LNCAP (cell line): ENCODE results near the gene WDFY2.

ENCODE experiments used
- TF ChIP-seq, protein P1 (sequence below): fragments of 450-650 bp; IDR thresholded peaks from 2 replicates; pipeline ENCODE4 v1.5.1; 2017; ENCODE audit warnings: mild to moderate bottlenecking

WDFY2 gene

DNA sequence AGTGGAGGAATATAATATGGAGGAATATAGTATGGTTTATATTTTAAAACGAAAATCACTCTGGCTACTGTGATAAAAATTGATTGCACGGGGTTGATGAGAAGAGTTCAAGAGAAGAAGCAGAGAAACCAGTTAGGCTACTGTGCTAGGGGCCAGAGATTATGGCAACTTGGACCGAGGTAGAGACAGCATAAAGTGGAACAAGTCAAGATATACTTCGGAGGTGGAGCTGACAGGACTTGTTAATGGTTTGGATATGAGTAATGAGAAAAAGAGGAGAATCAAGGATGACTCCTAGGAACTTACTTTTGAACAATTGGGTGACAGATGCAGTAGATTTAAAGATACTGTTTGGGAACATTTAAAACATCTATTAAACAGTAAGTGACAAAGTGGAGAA lies 6.6 kb upstream of the WDFY2 start:
- TF ChIP-seq, protein P1, sequence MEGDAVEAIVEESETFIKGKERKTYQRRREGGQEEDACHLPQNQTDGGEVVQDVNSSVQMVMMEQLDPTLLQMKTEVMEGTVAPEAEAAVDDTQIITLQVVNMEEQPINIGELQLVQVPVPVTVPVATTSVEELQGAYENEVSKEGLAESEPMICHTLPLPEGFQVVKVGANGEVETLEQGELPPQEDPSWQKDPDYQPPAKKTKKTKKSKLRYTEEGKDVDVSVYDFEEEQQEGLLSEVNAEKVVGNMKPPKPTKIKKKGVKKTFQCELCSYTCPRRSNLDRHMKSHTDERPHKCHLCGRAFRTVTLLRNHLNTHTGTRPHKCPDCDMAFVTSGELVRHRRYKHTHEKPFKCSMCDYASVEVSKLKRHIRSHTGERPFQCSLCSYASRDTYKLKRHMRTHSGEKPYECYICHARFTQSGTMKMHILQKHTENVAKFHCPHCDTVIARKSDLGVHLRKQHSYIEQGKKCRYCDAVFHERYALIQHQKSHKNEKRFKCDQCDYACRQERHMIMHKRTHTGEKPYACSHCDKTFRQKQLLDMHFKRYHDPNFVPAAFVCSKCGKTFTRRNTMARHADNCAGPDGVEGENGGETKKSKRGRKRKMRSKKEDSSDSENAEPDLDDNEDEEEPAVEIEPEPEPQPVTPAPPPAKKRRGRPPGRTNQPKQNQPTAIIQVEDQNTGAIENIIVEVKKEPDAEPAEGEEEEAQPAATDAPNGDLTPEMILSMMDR, result no peak

DNA sequence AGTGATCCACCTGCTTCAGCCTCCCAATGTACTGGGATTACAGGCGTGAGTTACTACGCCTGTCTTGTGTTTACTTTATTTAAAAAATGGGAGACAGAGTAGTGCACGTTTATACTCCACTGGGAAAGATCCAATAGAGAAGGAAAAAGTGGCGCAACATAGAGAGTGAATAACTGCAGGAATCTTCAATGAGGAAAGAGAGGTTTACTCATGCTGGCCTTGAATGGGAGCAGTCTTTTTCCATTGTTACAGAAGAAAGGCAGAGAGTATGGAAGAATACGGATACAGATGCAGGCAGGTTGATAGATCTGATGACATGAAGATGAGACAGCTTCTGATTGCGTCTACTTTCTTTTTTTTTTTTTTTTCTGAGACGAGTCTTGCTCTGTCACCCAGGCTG lies 4.6 kb upstream of the WDFY2 start:
- TF ChIP-seq, protein P1, result no peak

DNA sequence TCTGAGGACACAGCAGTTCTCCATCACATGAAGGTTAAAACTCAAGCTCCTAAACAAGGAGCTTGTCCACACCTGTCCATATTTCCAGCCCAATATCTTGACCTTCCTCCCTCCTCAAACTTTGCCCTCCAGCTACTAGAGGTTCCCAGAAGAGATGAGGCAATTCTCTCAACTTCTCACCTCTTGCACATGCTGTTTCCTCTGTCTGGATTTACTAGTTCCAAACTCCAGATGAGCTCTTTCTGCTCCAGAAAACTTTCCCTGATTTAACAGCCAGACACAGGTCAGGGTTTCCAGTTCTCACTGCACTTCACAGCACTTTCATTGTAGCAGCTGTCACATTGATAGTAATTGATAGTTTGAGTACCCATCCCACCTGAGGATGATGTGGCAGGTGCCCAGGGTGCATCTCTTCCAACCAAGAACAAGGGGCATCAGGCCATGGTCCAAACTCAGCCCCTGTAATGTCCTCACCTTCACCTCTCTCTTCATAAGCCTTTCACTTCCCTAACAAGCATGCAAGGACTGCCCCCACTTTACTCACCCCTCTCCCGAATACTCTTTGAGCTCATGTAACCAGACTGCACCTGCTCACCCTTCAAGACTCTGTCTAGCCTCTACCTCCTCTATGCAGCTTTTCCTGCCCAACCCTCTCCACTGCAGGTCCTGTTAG lies 3.0 kb upstream of the WDFY2 start:
- TF ChIP-seq, protein P1, result no peak

DNA sequence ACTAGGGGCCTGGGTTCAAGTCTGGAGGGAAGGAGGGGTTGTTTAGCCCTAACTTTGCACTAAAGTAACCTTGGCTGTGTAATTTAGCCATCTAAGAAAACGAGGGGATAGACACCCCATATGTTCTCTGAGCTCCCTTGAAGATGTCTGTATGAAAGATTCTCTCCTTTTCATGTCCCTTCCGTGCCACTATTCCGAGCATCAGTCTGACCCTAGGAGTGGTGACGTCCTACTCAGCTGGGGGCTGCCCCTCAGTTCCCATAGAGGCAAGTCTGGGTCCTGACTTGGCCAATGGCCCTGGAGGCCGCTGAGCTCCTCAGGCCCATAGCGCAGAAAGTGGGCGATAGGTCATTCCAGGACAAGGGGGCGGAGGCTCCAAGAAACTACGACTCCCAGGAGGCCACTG lies 790 bp upstream of the WDFY2 start:
- TF ChIP-seq, protein P1, result no peak

DNA sequence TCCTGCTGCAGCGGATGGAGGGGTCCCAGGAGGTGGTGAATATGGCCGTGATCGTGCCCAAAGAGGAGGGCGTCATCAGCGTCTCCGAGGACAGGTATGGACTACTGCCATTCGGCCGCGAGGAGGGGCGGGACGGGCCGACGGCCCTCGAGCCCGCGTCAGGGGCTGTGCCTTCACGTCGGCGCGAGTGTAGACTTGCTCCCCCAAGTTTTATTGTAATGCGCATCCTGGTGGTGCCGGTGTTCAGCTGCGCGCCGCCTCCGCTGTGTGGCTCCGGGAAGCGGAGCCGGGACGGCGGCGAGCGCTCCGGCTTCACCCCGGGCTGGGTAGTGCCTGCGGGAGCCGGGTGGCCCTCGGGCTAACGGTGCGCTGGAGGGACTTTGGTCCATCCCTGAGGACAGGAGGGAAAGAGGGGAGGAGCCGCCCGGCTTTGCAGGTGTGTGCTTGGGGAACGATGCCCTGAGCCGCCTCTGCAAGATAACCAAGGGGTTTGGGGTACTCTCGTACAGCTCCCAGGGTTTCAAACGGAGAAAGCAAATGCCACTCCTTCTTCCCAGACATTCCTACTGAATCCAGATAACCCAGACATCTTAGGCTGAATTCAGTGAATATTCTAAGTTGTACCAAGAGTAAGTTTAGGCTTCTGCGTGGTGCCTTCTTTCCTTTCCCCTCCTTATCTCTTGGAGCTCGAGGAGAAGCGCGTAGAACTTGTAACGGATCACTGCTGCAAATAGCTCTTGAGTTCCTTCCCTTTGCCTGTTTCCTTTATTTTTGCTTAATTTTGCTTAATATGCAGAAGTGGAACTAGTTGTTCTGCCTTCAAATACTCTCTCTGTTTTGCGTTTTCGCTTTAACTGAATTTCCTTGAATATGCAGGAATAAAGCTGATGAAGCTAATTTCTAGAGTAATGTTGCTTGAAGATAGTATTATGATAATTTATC lies 740 bp downstream of the WDFY2 start:
- TF ChIP-seq, protein P1, result no peak

DNA sequence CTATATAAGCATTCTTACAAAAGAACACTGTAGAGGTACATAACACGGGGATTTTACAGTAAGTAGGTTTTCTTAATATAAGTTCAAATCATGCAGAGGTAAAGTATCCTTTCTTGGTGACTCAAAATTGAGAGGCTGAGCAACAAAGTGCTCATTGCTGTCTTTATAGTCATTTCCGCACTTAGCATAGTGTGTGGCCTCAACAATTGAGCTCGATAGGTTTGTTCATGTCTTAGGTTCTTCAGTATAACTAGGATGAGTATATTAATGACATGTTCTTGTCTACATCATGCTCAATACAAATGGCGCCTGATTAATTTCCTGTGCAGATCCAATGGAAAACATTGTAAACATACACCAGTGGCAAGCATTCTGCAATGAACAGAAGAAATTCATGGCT lies 1.4 kb downstream of the WDFY2 start:
- TF ChIP-seq, protein P1, result no peak

DNA sequence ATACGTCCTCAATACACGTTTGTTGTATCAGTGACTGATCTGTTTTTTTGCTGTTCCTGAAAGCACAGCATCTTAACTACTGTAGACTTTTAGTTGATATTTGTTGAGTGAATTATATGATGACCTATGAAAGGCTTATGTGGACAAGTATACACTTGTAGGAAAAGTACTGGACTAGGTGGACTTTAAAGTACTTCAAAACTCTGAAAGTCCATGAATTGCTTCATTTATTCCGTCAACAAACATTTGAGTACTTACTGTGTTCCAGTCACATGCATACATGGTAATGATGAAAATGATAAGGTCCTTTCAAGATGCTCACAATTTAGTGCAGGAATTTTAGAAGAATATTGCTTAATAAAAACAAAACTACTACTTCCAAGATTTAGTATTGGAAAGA lies 3.1 kb downstream of the WDFY2 start:
- TF ChIP-seq, protein P1, result no peak
